ENCODE data around the gene SLC22A2.
"Not testable (repeated sequence)": the region's sequence is repeated elsewhere in the genome, so short reads cannot be mapped to it uniquely, and the experiment has no call there.

The SLC22A2 gene

DNA sequence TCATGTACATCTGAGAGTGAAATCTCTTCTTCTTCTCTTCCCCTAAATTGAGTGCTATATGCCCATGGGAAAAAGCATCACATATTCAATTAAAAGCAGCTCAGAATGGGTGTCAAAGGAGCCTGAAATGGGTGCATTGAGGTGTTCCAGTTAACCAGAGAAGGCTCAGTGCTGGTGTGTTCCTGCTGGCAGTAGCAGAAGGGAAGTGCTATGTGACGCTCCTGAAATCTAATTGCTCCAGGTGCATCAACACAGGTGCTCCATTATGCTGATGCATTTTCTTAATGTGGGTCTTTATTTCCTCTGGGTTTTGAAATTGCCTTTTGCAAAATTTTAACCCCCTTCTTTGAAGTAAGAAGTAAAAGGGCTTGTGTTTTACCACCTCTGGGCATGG, 17.9 kb downstream of the SLC22A2 start:
- no peak for DNase-seq

- no peak for DNase-seq
These were observed 18.5 kb downstream of the SLC22A2 start for GRCh38 chr6:160239929-160240690.

DNA sequence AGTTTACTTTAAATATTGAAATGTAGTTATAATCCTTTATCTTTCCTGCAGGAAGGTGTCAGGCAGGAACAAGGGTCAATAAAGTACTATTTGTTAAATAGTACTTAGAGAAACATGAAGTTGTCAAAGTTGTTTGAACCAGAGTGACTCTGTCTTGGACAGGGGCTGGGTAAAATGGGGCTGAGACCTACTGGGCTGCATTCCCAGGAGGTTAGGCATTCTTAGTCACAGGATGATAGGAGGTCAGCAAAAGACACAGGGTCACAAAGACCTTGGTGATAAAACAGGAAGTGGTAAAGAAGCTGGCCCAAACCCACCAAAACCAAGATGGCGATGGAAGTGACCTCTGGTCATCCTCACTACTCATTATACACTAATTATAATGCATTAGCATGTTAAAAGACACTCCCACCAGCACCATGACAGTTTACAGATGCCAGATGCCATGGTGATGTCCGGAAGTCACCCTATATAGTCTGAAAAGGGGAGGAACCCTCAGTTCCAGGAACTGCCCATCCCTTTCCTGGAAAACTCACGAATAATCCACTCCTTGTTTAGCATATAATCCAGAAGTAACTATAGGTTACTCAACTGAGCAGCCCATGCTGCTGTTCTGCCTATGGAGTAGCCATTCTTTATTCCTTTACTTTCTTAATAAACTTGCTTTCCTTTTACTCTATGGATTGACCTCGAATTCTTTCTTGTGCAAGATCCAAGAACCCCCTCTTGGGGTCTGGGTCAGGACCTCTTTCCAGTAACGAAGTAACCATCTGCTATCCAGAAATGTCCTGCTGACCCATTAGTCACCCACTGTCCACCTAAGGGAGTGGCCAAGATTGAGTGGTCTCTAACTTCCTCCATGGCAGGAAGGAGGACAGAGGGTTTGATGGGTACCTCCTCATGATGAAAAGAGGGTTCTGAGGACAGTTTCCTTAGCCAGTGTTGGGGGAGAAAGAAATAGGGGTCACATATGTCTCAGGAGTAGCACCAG, 19.6 kb downstream of the SLC22A2 start:
- DNase-seq: no peak

- no peak for DNase-seq
These were observed 20.3 kb downstream of the SLC22A2 start for GRCh38 chr6:160238278-160238711.

DNA sequence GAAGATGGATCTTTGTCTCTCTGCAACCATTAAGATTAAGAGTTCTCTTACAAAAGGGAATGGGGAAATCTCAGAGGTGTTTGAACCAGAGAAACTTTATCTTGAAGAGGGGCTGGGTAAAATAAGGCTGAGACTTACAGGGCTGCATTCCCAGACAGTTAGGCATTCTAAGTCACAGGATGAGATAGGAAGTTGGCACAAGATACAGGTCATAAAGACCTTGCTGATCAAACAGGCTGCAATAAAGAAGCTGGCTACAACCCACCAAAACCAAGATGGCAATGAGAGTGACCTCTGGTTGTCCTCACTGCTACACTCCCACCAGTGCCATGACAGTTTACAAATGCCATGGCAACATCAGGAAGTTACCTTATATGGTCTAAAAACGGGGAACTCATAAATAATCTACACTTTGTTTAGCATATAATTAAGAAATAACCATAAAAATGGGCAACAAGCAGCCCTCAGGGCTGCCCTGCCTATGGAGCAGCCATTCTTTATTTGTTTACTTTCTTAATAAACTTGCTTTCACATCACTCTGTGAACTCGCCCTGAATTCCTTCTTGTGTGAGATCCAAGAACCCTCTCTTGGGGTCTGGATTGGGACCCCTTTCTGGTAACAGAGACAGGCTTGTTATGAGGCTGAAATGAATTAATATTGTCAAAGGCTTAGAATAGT, 20.9 kb downstream of the SLC22A2 start:
- not testable (repeated sequence) for DNase-seq

GRCh38 chr6:160236235-160236872, 22.3 kb downstream of the SLC22A2 start:
- not testable (repeated sequence) for DNase-seq

DNA sequence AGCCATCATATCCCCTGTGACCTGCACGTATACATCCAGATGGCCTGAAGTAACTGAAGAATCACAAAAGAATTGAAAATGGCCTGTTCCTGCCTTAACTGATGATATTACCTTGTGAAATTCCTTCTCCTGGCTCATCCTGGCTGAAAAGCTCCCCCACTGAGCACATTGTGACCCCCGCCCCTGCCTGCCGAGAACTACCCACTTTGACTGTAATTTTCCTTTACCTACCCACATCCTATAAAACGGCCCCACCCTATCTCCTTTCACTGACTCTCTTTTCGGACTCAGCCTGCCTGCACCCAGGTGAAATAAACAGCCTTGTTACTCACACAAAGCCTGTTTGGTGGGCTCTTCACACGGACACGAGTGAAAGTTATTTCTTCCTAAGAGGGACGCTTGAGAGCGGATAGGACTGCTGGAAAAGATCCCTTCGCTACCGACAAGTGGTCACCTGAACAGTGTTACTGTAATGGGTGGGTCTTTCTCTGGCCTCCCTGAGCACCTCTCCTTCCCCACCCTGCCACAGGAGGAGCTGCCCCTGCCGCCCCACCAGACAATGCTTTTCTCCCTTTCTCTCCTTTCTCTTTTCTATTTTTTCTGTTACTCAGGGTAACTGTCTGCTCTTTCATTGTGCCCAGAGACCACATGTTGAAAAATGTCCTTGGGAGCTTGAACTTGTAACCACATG, 24.5 kb downstream of the SLC22A2 start:
- not testable (repeated sequence) for DNase-seq

- DNase-seq: no peak
These were observed 30.9 kb downstream of the SLC22A2 start for GRCh38 chr6:160227769-160228161.

- DNase-seq: no peak
These were observed 31.4 kb downstream of the SLC22A2 start for GRCh38 chr6:160227038-160227768.

- peak; percentile 34 to 45 for DNase-seq
These were observed 32.5 kb downstream of the SLC22A2 start for GRCh38 chr6:160226118-160226591.

DNA sequence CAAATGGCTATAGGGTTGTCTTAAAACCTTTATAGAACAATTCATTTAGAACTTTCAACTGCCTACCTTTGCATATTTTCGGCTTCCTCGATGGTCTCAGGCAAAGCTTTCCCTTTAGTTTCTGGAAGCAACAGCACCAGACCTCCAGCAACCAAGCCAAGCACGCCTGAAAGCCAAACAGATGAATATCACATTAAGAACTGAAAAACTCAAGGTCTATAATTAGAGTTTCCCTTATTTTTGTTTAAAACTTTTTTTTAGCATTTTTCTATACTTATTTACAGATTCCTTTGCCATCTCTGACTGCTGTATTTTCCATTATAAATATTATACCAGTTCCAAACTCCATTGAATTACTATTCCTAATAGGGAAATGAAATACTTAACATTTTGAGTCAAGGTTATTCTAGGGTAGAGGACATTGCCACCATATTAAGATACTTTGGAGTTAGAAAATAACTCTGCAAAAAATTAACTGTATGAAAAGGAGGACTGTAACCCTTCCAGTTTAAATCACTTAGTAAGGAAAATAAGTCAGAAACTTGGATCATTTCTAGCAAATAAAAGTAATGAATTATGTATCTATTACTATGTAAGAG, 33.9 kb downstream of the SLC22A2 start:
- no peak for DNase-seq

DNA sequence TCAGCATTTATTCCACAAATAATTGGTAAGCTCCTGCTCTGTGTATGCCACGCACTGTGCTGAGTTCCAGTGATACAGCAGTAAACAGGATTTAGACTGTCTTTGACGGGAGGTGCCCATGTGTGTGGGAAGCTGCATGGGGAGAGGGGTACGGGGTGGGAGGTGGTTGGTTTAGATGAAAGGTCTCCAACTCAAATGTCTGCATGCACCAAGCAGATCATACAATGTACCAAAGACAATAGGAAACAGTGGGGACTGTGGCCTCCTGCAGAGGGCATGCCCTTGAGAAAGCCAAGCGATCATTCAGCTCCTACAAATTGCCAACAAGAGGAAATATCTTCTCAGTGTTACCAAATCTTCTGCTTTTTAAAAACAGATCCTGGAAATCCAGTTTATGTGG, 36.1 kb downstream of the SLC22A2 start:
- DNase-seq: no peak

- no peak for DNase-seq
These were observed 36.7 kb downstream of the SLC22A2 start for GRCh38 chr6:160221918-160222317.

- no peak for DNase-seq
These were observed 37.2 kb downstream of the SLC22A2 start for GRCh38 chr6:160221423-160221822.

- no peak for DNase-seq
These were observed 39.8 kb downstream of the SLC22A2 start for GRCh38 chr6:160218810-160219209.

GRCh38 chr6:160217863-160218262, 40.8 kb downstream of the SLC22A2 start:
- DNase-seq: no peak

- no peak for DNase-seq
These were observed 41.5 kb downstream of the SLC22A2 start for GRCh38 chr6:160217073-160217472.

- DNase-seq: no peak
These were observed 43.4 kb downstream of the SLC22A2 start for GRCh38 chr6:160215232-160215631.

DNA sequence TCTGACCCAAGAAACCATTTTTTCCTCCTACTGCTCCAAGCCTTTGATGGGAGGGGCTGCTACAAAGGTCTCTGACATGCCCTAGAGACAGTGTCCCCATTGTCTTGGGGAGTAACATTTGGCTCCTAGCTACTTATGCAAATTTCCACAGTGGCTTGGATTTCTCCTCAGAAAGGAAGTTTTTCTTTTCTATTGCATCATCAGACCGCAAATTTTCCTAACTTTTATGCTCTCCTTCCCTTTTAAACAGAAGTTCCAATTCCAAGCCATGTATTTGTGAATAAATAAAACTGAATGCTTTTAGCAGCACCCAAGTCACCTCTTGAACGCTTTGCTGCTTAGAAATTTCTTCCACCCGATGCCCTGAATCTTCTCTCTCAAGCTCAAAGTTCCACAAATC, 51.0 kb downstream of the SLC22A2 start:
- no peak for DNase-seq

DNA sequence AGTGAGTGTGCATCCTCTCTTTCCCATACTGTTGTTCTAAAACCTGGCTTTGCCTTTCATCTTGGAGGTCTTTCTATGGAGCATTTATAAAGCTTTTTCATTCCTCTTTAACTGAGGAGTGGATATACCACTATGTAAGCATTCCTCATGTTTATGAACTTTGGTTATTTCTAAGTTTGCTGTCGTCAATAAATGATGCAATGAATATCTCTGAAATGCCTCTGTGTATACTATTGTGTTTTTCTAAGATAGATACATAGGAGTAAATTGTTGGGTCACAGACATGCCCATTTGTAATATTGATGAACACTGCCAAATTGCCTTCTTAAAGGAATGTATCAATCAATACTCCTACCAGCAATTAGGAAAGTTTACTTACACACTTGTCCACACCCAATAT, 53.9 kb downstream of the SLC22A2 start:
- no peak for DNase-seq

DNA sequence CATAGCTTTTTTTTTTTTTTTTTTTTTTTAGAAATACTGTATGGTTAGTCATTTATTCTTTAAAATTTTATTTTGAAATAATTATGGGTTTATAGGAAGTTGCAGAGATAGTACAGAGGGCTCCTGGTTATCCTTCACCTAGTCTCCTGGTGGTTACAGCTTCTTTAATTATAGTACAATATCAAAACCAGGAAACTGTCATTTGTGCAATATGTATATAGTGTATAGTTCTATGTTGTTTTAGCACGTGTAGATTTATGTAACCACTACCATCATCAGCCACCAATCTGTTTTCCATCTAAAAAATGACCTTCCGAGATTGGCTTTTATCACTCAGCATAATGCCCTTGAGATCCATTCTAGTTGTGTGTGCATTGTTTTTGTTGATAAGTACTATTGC, 54.7 kb downstream of the SLC22A2 start:
- DNase-seq: no peak
